Activated CD8-positive, alpha-beta memory T cell treated with anti-CD3 and anti-CD28 coated beads, Interleukin-2, amount 10 ng/mL, durations not matched to agents 7 days and 5 days (primary cell): ENCODE data around the gene GLI3. TPM values are rescaled to one million over a fixed set of nuclear protein-coding genes. Genes with fewer than 3 reads are reported as not detected.

Experiments used
- ATAC-seq: fragments of 150-1000 bp; cut with Tn5 transposase; one replicate; pipeline ENCODE4 v1.10.0; 2021; ENCODE audit warnings: moderate library complexity
- CTCF ChIA-PET: fragments of 350-600 bp; sonication (Branson Sonifier 250); formaldehyde crosslinking; loops from one replicate; lab custom pipeline; 2021; ENCODE audit warnings: antibody characterized with exemption; lab: Charles Lee
- DNase-seq: peaks from one replicate; pipeline ENCODE4 v3.0.0-alpha.2; 2020
- H3K27ac Mint-ChIP-seq: one replicate; pipeline ENCODE4 v1.8.0; 2021; ENCODE audit warnings: mild to moderate bottlenecking, mixed read lengths
- H3K27me3 Mint-ChIP-seq: one replicate; pipeline ENCODE4 v1.8.0; 2021; ENCODE audit warnings: mixed read lengths
- H3K36me3 Mint-ChIP-seq: one replicate; pipeline ENCODE4 v1.8.0; 2021; ENCODE audit warnings: mild to moderate bottlenecking, mixed read lengths
- H3K4me1 Mint-ChIP-seq: one replicate; pipeline ENCODE4 v1.8.0; 2021; ENCODE audit warnings: mixed read lengths
- H3K4me3 Mint-ChIP-seq: one replicate; pipeline ENCODE4 v1.8.0; 2021; ENCODE audit warnings: mild to moderate bottlenecking, moderate library complexity, mixed read lengths
- H3K9me3 Mint-ChIP-seq: one replicate; pipeline ENCODE4 v1.8.0; 2022; ENCODE audit warnings: low read depth, mixed read lengths
- total RNA-seq, 2 experiments: library from RNA; stranded (reverse); gene quantifications; one replicate each; pipeline ENCODE4 v1.2.3, GENCODE V29; 2021

GLI3 gene
- total RNA-seq, 2 experiments from 2014 or later, result 0.15 to 0.26 TPM

DNA sequence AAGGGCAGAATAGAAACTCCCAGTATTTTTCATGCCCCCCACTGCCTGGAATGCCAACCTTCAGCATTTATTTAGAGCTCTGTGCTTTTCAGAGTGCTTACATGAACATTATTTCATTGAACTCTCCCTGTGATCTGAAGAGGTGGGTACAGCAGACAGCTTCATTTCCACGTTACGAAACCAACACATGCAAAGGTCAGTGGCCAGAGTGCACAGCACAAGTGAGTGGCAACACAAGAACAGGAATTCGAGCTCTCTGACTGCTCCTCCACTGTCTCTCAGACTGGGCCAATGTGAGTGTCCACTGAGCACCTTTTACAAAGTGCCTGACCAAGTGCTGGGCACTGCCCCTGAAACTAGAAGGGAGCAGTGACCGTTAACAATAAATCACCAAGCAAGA lies 162.9 kb downstream of the GLI3 start:
- no peak for ATAC-seq
- Mint-ChIP-seq H3K27ac (no peak overlapping the region), H3K4me1 (no peaks in the 10 kb centered on the region), H3K9me3 (no peaks in the 10 kb centered on the region), H3K4me3 (no peak overlapping the region), H3K27me3 (no peaks in the 10 kb centered on the region), H3K36me3 (no peaks in the 10 kb centered on the region)
- CTCF ChIA-PET, result no interaction called here
- no peak for DNase-seq

DNA sequence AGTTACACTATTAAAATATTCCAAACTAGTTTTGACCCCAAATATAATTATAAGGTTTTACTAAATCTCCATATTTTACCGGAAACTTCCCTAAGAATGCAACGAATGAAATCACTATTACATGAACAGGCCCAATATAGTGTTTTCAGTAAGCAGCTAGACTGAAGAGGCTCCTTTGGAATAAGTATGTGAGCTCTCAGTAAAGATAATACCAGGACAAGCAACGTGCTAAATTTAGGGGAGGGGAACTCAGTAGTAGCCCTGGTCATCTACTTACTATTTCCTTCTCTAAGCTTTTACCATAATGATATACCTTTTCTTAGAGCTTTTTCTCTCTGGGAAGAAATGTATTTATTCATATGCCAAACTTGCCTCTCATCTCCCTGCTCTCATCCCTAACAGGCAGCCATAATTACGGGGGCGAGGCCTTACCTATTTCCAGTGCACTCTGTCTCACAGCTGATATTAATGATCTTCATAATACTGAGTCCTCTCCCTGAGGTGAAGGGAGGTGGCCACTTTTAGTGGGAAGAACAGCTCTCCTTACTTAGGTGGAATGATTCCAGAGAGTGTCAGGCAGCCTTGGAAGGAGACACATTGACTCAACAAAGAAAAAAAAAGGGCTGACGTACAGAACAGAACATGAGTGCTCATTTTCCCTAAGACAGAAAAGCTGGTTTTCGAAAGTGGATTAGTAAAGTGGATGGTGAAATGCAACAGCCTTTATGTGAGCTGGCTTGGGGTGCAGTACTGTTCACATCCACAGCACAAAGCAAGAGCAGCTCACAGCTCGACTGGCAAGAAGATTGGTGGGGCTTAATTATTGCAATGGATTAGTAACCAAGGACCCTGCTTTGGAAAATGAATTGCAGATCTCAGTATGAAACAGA lies 165.4 kb downstream of the GLI3 start:
- ATAC-seq, result no peak
- no peaks in the 10 kb centered on the region for H3K4me1 Mint-ChIP-seq
- no peaks in the 10 kb centered on the region for H3K36me3 Mint-ChIP-seq

DNA sequence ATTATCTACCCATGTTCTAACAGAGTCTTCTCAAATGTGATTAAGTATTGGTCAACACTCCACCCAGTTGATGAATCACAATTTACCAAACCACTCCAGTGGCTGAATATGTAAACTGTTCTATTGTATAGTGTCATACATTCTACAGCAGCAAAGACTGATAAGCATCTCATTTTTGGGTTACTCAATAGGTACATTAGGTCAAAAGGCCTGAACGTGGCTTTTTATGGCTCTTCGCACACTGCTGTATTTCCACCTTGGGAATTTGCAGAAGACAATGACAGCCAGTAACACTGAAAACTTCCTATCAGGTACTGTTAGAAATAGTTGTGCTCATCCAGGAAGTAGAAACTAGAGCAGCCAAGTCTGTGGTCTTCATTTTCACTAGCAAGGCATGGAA lies 166.9 kb downstream of the GLI3 start:
- no peaks in the 10 kb centered on the region for H3K27me3 Mint-ChIP-seq
- ATAC-seq (no peak), DNase-seq (no peak)
- H3K4me3 Mint-ChIP-seq, result no peak overlapping the region
- H3K36me3 Mint-ChIP-seq, result no peaks in the 10 kb centered on the region
- CTCF ChIA-PET, result no interaction called here
- H3K9me3 Mint-ChIP-seq, result no peaks in the 10 kb centered on the region
- no peaks in the 10 kb centered on the region for H3K4me1 Mint-ChIP-seq
- no peak overlapping the region for H3K27ac Mint-ChIP-seq

More for the DNA sequence above, 165.4 kb downstream of the GLI3 start:
- no peak for DNase-seq
- Mint-ChIP-seq H3K9me3 (no peaks in the 10 kb centered on the region), H3K27me3 (no peaks in the 10 kb centered on the region), H3K27ac (no peak overlapping the region), H3K4me3 (no peak overlapping the region)
- CTCF ChIA-PET, result no interaction called here

DNA sequence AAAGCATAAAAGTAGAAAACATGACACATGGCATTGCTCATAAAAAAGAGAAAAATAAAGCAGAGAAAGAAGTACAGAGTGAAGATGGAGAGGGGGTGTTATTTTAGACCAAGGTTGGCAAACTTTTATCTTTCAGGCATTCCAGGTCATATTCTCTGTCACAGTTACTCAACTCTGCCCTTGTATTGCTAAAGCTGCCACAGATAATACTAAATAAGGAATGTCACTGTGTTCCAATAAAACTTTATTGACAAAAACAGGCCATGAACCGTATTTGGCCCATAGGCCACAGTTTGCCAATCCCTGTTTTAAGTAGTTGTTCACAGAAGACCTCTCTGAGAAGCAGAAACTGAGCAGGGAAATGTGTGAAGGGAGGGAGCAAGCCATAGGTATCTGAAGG lies 167.4 kb downstream of the GLI3 start:
- ATAC-seq (no peak), DNase-seq (no peak)
- CTCF ChIA-PET, result no interaction called here
- Mint-ChIP-seq H3K27ac (no peak overlapping the region), H3K27me3 (no peaks in the 10 kb centered on the region), H3K9me3 (no peaks in the 10 kb centered on the region), H3K36me3 (no peaks in the 10 kb centered on the region), H3K4me1 (no peaks in the 10 kb centered on the region), H3K4me3 (no peak overlapping the region)

DNA sequence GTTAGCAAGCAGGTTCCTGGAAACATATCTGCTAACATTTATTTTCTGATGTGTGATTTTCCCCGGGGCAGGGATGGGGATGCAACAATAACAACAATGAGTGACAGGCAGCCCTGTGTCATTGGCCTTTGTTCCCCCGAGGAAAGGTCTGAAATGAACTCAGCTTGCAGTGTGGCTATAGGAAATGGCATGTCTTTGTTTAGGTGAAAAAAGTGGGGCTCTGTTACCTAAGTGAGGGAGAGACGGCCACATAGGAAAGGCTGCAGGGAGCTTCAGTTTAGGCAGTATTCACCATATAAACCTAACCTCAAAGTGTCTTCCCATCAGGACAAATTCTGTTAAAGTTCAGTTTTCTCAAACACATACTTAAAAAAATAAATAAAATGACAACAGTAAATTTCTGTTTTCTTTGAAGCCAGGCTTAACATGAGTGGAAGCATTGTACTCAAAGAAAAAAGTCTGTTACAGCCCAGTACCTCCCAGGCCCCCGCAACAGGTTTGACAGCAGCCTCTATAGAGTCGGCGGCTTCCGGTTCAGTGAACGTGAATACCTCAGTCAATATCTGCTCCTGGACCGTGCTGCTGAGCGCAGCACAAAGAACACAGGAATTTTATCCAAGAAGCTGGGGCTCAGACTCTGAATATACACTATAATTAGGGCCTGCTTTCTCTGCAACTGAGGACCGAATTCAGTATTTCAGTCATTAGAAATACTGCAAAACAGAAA lies 168.3 kb downstream of the GLI3 start:
- DNase-seq, result no peak
- no peaks in the 10 kb centered on the region for H3K4me1 Mint-ChIP-seq
- no peaks in the 10 kb centered on the region for H3K36me3 Mint-ChIP-seq
- no peaks in the 10 kb centered on the region for H3K27me3 Mint-ChIP-seq
- no peak for ATAC-seq
- CTCF ChIA-PET, result no interaction called here
- no peaks in the 10 kb centered on the region for H3K9me3 Mint-ChIP-seq
- H3K4me3 Mint-ChIP-seq, result no peak overlapping the region
- H3K27ac Mint-ChIP-seq, result no peak overlapping the region

DNA sequence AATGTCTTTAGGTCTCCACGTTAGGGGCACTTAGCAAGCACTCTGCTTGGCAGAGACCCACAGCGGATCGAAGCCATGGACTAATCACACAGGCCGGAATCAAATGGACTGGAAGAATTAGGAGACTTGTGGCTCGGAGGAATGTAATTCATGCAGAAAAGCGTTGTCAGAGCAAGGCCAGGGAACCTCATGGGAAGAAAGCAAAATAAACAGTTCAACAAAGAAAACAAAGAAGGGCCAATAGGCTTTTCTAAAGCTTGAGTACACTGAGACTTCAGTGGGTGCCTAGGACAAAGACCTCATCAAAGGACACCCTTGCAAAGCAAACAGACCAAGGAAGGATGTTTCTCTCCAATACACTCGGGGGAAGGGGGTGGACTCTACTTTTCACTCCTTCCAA lies 171.1 kb downstream of the GLI3 start:
- DNase-seq, result no peak
- Mint-ChIP-seq H3K27ac (no peak overlapping the region), H3K36me3 (no peaks in the 10 kb centered on the region), H3K9me3 (no peaks in the 10 kb centered on the region), H3K27me3 (peaks cover 3% of the 10 kb centered on the region), H3K4me3 (no peak overlapping the region), H3K4me1 (no peaks in the 10 kb centered on the region)
- CTCF ChIA-PET, result no interaction called here
- no peak for ATAC-seq

- Mint-ChIP-seq H3K27ac (no peak overlapping the region), H3K27me3 (peaks cover 3% of the 10 kb centered on the region), H3K4me1 (no peaks in the 10 kb centered on the region), H3K4me3 (no peak overlapping the region), H3K36me3 (no peaks in the 10 kb centered on the region), H3K9me3 (no peaks in the 10 kb centered on the region)
- CTCF ChIA-PET, result no interaction called here
- ATAC-seq (no peak), DNase-seq (no peak)
Observed at GRCh38 chr7:42065015-42065414, 172.0 kb downstream of the GLI3 start.

GRCh38 chr7:42064534-42064933 lies 172.5 kb downstream of the GLI3 start:
- H3K4me1 Mint-ChIP-seq, result no peaks in the 10 kb centered on the region
- H3K36me3 Mint-ChIP-seq, result no peaks in the 10 kb centered on the region
- no peak overlapping the region for H3K27ac Mint-ChIP-seq
- DNase-seq (no peak), ATAC-seq (no peak)
- H3K27me3 Mint-ChIP-seq, result peaks cover 3% of the 10 kb centered on the region
- H3K4me3 Mint-ChIP-seq, result no peak overlapping the region
- CTCF ChIA-PET, result no interaction called here
- H3K9me3 Mint-ChIP-seq, result no peaks in the 10 kb centered on the region

DNA sequence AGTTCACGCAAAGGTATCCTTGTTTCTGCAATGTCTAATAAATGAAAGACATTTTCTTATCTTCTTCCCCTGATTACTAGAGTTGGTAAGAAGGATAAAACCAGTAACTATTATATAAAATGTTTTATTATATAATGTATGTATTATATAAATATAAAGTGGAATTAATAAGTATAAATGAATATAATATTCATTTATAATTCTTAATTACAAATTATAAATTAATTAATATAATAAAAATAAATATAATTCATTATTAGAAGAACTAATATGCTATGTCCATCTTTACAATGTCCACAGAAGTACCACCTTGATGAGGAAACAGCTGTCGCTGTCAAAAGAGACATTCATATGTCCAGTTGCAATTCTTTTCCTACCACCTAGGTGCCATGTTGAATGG lies 177.7 kb downstream of the GLI3 start:
- no peaks in the 10 kb centered on the region for H3K4me1 Mint-ChIP-seq
- peaks cover 3% of the 10 kb centered on the region for H3K27me3 Mint-ChIP-seq
- H3K36me3 Mint-ChIP-seq, result no peaks in the 10 kb centered on the region
- no peak overlapping the region for H3K27ac Mint-ChIP-seq
- CTCF ChIA-PET, result no interaction called here
- H3K9me3 Mint-ChIP-seq, result no peaks in the 10 kb centered on the region
- H3K4me3 Mint-ChIP-seq, result no peak overlapping the region
- ATAC-seq (no peak), DNase-seq (no peak)

DNA sequence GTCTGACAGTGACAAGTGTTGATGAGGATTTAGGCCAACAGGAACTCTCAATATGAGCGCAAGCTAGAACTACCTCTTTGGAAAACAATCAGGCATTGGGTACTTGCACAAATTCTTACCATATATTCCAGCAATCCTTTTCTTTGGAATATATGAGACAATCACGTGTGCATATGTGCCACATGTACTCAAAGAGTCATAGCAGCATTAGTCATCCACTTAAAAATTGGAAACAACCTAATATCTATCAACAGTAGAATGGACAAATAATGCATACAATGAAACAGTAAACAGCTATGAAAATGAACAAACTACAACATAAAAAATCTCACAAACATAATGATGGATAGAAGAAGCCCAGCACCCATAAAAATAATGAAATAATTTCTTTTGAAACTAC lies 179.7 kb downstream of the GLI3 start:
- CTCF ChIA-PET, result no interaction called here
- Mint-ChIP-seq H3K4me1 (no peaks in the 10 kb centered on the region), H3K36me3 (no peaks in the 10 kb centered on the region), H3K27me3 (peaks cover 3% of the 10 kb centered on the region), H3K27ac (no peak overlapping the region), H3K9me3 (no peaks in the 10 kb centered on the region), H3K4me3 (no peak overlapping the region)
- no peak for DNase-seq
- ATAC-seq, result no peak

DNA sequence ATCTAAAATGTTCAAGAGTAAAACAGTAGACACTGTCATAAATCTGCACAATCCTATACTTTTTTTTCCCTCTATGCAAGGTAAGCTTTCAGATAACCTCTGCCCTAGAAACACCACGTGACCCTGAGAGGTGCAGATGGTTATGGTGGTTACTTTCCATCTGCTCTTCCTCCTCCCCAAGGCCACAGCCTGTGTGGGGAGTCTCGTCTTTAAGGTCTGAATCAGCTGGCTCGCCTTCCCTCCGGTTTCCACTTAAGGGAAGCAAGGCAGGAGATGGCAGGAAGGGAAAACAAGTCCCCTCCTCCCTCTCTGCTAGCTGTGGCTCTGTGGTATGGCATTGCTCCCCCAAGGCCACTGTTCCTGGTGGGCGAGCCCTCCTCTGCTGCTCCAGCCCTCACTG lies 181.8 kb downstream of the GLI3 start:
- Mint-ChIP-seq H3K9me3 (no peaks in the 10 kb centered on the region), H3K4me1 (no peaks in the 10 kb centered on the region), H3K27ac (no peak overlapping the region), H3K4me3 (no peak overlapping the region), H3K36me3 (no peaks in the 10 kb centered on the region), H3K27me3 (no peaks in the 10 kb centered on the region)
- DNase-seq (no peak), ATAC-seq (no peak)
- CTCF ChIA-PET, result no interaction called here

DNA sequence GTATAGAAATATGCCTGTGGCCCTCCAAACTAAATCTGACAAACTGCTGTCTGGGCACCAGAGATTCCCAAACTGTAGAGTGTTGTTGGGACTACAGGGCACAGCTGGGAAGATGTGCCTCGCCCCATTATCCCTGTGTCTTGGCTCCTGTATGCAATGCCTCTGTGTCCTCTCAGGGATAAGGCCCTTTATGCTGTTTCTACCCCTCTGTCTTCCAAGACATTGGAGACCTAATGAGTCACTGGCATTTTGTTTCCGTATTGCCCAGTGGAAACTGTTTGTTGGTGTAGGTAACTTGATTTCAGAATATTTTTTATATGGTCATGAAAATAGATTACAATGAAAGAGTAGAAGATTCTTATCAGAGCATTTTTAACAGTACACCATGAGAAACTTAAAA lies 183.2 kb downstream of the GLI3 start:
- ATAC-seq, result no peak
- no peaks in the 10 kb centered on the region for H3K4me1 Mint-ChIP-seq
- CTCF ChIA-PET, result no interaction called here
- no peaks in the 10 kb centered on the region for H3K9me3 Mint-ChIP-seq
- DNase-seq, result no peak
- H3K27me3 Mint-ChIP-seq, result no peaks in the 10 kb centered on the region
- H3K4me3 Mint-ChIP-seq, result no peak overlapping the region
- no peak overlapping the region for H3K27ac Mint-ChIP-seq
- H3K36me3 Mint-ChIP-seq, result no peaks in the 10 kb centered on the region

GRCh38 chr7:42049761-42050160 lies 187.2 kb downstream of the GLI3 start:
- no peaks in the 10 kb centered on the region for H3K9me3 Mint-ChIP-seq
- ATAC-seq (no peak), DNase-seq (no peak)
- CTCF ChIA-PET, result no interaction called here
- H3K4me1 Mint-ChIP-seq, result no peaks in the 10 kb centered on the region
- H3K36me3 Mint-ChIP-seq, result no peaks in the 10 kb centered on the region
- no peak overlapping the region for H3K27ac Mint-ChIP-seq
- H3K4me3 Mint-ChIP-seq, result no peak overlapping the region
- no peaks in the 10 kb centered on the region for H3K27me3 Mint-ChIP-seq

DNA sequence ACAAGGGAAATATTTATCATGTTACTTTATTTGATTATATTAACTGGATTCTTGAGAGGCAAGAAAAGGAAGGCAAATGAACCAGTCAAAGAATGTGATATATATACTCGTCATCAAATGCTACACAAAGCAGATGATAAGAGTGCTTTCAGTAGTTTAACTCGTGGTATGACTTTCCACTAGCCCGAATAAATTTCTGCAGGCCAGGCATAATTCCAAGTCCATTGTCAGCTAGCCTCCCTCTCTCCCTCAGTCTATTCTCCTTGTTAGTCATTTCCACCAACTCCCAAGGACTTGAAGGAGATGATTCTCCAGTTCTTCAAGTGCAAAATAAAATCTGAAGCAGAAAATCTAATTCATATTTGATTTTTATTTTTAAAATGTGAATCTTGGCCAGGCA lies 190.5 kb downstream of the GLI3 start:
- Mint-ChIP-seq H3K27me3 (no peaks in the 10 kb centered on the region), H3K9me3 (no peaks in the 10 kb centered on the region)
- CTCF ChIA-PET, result no interaction called here

More for the DNA sequence above, 190.5 kb downstream of the GLI3 start:
- ATAC-seq (no peak), DNase-seq (no peak)
- H3K4me3 Mint-ChIP-seq, result no peak overlapping the region
- H3K4me1 Mint-ChIP-seq, result no peaks in the 10 kb centered on the region
- H3K27ac Mint-ChIP-seq, result no peak overlapping the region
- no peaks in the 10 kb centered on the region for H3K36me3 Mint-ChIP-seq
